Right forelimb (tissue), 1 donor: ENCODE results near the gene MAGI1.
A peak's percentile ranks its signal among the peaks of the same experiment; 100 is the strongest.

Source experiments
- DNase-seq: peaks from one replicate; pipeline ENCODE4 v3.0.0-alpha.2; 2018

Gene MAGI1

DNA sequence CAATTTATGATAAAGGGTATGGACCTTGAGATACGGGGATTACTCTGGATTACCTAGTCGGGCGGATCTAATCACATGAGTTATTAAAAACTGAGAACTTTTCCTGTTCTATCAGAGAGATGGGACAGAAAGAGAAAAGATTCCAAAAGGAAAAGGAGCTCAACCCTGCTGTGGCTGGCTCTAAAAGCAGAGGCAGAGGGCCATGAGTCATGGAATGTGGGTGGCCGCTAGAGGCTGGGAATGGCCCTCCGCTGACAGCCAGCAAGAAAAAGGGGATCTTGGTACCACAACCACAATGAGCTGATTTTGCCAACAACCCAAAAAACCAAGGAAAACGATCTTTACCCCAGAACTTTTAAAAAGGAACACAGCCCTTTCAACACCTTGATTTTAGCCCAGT, 210.0 kb downstream of the MAGI1 start:
- DNase-seq, result no peak

DNA sequence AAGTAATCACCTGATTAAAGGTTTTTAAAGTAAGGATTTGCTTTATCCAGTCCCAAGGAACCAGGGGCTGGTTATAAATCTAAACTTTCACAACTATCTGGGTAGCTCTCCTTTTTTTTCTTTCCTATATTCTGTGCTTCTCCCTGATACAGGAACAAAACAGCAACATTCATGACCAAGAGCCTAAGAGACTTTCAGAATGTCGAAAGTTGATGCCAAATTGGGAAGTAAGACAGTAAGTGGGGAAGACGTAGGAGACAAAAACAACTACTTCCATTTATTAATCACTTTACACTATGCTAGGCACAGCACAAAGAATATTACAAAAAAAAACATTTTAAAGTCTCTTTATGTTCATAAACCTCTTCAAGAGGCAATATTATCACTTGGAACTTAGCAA, 211.6 kb downstream of the MAGI1 start:
- DNase-seq, result no peak

DNA sequence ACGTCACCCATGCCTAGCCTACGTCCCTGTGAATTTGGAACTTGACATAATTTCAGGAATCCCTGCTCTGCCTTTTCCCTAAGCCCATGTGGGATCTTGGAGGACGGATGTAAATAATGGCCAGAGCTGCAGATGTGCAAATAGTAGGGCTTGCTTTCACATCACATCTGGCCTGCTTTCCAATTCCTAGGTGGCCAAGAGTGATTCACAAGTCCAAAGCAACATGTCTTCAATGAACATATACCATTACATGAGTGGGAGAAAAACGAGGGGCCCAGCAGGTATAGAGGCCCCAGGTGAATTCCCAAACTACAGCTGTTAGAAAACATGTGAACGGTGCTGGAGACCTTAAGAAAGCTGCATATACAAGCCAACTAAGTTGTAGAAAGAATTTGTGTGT, 214.6 kb downstream of the MAGI1 start:
- no peak for DNase-seq

DNA sequence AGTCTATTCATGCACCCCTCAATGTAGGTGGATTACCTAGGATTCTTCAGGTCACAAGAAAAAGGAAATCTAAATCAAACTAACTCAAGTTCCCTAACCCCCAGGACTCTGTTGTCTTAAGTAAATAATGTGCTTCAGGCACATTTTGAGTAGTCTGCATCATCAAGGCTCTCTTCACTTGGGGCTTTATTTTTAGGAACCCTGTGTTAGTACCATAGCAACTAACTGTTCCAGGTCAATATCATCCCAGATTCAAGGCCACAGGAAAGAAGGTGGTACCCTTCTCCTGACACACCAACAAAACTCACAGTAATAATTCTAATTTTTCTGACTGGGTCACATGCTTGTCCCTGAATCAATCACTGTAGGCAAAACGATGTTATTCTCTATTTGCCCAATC, 218.1 kb downstream of the MAGI1 start:
- DNase-seq, result no peak

DNA sequence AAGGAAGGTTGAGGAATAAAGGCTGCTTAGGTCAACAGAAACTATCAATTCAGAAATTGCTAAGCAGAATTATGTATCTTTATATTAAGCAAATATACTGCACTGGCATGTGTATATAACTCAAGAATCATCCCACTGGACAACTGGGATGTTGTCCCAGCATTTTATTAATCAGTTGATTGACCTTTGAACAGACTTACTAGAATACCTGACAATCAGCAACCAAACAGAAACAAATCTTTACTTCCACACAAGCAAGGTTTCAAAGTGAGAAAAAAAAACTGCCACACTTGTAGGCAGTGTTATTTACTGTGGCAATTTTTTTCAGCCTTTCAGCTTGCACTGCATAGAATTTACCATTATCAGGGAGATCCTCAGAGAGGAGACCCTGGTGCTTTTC, 218.8 kb downstream of the MAGI1 start:
- no peak for DNase-seq

DNA sequence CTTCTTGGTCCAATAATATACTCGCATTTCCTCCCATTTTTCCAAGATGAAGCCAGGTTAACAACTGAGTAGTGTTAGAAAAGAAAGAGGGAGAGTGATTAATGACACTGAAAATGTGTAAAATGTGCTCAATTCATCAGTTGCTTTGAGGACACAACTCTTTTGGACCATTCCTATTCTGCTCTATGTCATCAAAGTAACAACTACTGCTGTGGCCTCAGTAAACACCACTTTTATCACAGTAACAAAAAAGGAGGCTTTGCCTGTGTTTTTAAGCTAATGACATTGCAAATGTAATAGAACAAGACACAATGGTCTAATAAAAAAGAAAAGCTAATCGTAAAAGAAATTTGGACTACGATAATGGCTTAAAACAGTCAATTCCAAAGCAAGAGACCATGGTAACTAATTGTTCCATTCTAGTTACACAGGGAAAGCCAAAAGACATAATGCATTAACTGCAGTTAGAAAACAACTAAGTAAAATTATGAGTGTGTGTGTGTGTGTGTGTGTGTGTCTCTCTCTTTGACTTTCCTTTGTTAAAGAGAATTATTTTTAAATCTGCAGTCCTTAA, 221.1 kb downstream of the MAGI1 start:
- no peak for DNase-seq

GRCh38 chr3:65816208-65816607, 222.5 kb downstream of the MAGI1 start:
- DNase-seq, result no peak

DNA sequence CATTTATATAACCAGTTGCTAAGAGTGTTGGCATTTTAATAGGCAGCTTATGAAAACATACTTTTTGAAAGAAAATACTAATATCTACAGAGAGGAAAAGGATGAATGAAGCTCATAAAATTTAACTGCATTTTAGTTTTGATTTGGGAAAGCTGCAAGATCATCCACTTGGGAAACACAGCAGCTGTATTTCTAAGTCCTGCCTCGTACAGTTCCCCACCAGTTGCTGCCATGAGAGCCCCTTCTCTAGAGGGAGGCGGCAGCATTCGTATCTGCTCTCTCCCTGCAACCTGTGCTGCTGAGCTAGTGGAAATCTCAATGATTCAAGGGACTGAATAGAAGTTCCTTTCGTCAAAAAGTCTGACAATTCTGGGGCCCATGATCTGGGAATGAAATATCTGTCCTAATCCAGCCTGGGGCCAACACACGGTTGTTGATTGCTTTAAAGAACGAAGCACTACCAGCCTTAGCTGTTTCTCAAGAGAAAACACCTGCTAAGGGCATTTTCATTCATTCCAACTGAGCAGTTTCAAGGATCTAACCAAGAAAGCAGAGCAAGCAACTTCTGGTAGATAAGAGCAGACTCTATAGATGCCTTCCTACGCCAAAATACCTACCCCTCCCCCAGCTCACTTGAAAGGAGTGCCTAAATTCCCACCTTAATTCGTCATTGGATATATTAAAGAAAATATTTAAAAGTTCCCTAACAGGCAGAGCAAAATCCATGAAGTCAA, 223.7 kb downstream of the MAGI1 start:
- DNase-seq, result no peak

- no peak for DNase-seq
These were observed 226.8 kb downstream of the MAGI1 start for GRCh38 chr3:65811892-65812291.

DNA sequence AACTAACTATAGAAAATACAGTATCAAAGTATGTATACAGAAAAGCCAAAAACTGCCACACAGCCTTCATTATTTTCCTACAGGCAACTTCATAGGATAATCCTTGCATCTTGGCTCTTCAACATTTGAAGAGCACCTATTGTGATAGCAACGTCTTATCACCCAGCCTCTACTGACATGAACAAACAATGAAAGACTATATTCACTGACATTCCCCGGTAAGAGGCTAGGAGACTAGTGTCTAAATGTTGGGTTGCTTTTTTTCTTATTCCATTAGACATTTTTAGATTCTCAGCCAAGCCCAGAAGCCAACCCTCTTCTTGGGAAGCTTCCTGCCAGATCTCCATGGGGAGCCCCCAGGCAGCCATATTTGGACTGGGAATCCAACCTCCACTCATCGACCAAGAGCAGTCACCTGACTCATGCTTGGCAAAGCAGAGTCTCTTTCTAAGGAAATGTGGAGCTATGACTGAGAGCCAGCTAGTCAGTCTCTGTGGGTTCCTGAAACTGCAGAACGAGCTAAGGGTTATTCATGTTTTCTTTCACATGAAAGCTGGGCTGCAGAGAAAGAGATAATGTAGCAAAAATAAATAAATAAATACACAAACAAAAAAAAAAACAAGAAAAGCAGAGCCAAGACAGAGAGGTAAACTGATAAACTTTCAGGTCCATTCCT, 227.5 kb downstream of the MAGI1 start:
- peak; percentile 77 for DNase-seq

DNA sequence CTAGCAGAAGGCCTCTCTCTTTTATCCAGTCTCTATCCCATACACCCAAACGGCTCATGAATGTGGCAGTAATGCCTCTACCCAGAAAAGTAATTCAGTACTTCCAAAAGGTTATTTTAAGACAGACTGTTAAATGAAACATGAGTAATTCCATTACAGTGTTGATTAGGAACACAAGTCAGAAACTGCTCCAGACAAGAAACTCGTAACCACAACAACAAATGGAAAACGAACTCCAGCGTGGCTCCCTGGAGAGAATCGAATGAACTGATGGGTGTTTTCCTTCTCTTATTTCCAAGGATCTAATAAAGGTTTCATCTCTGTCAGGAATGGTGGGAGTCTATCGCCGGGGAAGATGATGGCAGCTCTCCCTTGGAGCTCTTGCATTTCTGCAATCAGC, 228.4 kb downstream of the MAGI1 start:
- no peak for DNase-seq

DNA sequence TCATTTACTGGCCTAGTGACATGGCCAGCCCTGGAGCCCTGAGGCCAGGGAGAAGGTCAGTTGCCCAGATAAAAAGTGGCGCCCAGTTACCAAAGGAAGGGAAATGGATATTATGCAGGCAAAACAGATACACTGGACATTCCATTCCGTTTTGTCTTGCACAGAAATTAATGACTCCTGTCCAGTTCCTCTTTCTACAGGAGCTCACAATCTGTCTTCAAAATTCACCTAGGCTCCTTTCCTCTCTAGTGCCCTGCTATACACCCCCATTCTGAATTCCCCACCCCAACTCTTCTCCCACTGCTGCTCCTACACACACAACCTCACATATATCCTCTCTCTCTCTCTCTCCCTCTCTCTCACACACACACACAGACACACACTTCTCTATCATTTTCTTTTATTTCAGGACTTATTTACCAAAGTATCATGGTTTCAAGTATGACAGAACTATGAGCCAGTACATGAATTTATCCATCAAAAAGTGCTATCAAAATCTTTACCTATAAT, 229.0 kb downstream of the MAGI1 start:
- DNase-seq, result no peak

GRCh38 chr3:65808824-65809223, 229.9 kb downstream of the MAGI1 start:
- no peak for DNase-seq

DNA sequence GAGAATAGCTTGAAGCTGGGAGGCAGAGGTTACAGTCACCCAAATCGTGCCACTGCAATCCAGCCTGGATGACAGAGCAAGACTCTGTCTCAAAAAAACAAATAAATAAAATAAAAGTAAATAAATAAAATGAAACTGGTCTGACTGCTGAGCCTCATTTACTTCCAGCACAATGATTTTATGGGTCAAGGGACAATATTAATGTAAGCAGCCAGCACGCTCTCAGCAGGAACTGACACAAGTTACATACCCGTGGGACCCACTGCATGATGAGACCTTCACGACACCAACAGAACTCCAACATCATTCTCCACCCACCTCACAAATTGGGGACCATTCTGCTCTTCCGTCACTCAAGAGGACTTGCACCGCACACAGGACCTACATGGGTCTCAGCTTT, 230.3 kb downstream of the MAGI1 start:
- DNase-seq, result no peak

- no peak for DNase-seq
These were observed 231.5 kb downstream of the MAGI1 start for GRCh38 chr3:65807225-65807624.

GRCh38 chr3:65806600-65806999, 232.1 kb downstream of the MAGI1 start:
- DNase-seq, result no peak

DNA sequence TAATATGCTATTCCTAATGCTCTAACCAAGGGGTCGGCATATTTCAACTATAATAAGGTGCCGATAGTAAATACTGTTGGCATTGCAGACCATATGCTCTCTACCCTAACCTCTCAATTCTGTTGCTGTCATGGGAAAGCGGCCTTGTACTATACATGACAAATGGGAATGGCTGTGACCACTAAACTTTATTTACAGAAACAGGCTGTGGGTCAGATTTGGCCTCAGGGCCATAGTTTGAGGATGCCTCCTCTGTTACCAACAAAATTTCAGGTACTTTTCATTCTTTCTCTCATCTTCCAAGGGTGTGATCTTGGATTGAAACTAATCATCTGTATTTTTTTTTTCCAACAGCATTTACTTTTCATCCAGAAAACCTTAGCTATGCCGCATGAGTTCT, 242.0 kb downstream of the MAGI1 start:
- DNase-seq, result no peak

DNA sequence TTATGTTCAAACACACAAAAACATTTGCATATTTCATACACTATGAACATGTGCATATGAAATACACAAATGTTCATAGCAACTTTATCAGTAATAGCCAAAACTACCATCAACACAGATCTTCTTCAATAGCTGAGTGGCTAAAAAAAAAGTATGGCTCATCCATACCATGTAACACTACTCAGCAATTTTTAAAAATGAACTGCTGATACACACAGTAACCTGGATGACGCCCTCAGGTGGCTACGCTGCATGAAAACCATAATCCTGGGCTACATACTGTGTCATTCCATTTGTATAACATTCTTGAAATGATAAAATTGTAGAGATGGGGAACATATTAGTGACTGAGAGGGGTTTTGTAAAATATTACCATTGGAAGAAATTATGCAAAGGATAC, 243.6 kb downstream of the MAGI1 start:
- DNase-seq, result no peak

DNA sequence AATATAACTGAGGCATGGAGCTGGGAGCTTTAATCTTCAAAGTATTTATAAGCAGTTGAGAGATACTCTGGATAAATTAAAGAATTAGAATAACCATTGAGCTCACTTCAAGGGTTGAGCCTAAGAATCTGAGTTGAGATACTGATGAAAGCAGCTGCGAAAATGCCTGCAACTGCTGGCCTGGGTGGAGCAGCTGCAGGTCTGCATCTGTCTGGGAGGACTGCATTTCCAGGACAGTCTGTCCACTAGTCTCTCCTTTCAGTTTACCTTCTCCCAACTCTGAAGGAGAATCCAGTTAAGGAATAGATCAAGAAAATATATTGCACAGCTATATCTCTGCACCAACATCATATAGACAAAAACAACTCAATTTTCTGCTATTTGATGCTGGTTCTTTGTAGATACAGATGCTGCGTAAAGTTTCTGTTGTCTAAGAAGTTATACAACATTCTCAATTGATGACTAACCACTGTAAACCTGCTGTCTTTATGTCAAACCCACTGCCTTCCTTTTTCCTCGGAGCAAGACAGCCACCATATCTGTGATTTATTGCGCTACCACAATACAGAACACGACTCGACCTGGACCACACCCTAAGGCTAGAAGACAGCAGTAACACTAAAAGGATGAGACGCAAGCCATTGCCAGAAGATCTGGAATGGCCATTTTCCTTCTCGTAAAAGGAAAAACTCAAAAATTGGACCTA, 245.1 kb downstream of the MAGI1 start:
- no peak for DNase-seq

DNA sequence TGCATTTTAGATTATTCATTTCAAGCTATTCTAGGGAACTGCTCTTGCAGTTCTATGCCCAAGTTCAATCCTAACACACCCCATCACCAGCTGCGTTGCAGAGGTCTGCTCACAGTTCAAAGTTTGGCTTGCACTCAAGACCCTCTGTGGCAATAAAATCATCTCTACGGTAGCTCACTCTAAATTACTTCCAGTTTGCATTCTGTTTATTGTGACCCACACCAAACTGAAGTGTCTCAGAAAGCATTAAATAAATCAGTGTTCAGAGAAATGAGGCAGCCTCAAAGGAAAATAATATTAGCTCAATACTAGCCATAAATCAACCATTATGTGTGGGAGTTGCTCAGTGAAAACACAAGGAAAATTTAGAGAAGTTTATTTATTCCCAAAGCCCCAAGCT, 250.3 kb downstream of the MAGI1 start:
- DNase-seq, result no peak

DNA sequence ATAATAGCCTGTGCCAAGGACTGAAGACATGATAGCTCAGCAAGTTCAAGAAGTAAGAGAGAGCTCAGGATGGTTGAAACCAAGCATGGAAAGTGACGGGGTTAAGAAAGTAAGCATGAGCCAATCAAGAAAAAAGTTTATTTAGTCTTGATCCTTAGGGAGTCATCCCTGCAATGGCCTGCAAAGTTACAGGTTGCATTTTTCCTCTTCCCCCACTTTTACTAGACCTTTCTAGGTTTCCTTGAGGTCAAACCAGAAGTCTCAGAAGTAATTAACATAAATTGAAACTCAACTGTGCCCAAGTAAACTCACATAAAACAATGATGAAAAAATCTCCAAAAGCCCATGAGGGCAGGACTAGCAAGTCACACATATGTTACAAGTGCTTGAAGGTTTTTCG, 250.9 kb downstream of the MAGI1 start:
- DNase-seq, result no peak

GRCh38 chr3:65787340-65787739, 251.4 kb downstream of the MAGI1 start:
- DNase-seq, result no peak

GRCh38 chr3:65786890-65787289, 251.8 kb downstream of the MAGI1 start:
- DNase-seq, result no peak
